Chondrocyte (in vitro differentiated cells): Measurements from ENCODE around the gene ITPR3. TPM values are rescaled to one million over a fixed set of nuclear protein-coding genes. Genes with fewer than 3 reads are reported as not detected.

Source experiments
- DNase-seq: peaks from one replicate; pipeline ENCODE4 v3.0.0; 2021; ENCODE audit warnings: mixed read lengths, low spot score
- H3K27ac Mint-ChIP-seq: one replicate; pipeline ENCODE4 v1.8.0; 2021; ENCODE audit warnings: mild to moderate bottlenecking, moderate library complexity, mixed read lengths; ENCODE audit not compliant: unreplicated experiment
- H3K27me3 Mint-ChIP-seq: 2 replicates; pipeline ENCODE4 v1.8.0; 2021; ENCODE audit warnings: low read depth, mixed read lengths
- H3K36me3 Mint-ChIP-seq: 2 replicates; pipeline ENCODE4 v1.8.0; 2021; ENCODE audit warnings: low read depth, mixed read lengths
- H3K4me1 Mint-ChIP-seq: 2 replicates; pipeline ENCODE4 v1.8.0; 2021; ENCODE audit warnings: low read depth, mild to moderate bottlenecking, mixed read lengths
- H3K4me3 Mint-ChIP-seq: one replicate; pipeline ENCODE4 v1.8.0; 2021; ENCODE audit warnings: mild to moderate bottlenecking, moderate library complexity, mixed read lengths; ENCODE audit not compliant: unreplicated experiment
- H3K9me3 Mint-ChIP-seq: 2 replicates; pipeline ENCODE4 v1.8.0; 2021; ENCODE audit warnings: low read depth, mixed read lengths
- CTCF ChIP-seq: fragments of 200-600 bp; sonication (generic); IDR thresholded peaks from 2 replicates; pipeline ENCODE4 v1.5.0; 2021; ENCODE audit warnings: antibody characterized with exemption, mild to moderate bottlenecking, moderate library complexity
- long read RNA-seq: library from polyadenylated mRNA; stranded (forward); transcript quantifications from one replicate; pipeline ENCODE4 v2.0.0, GENCODE V29; 2021
- total RNA-seq: library from RNA; stranded (reverse); gene quantifications from 3 replicates; pipeline ENCODE4 v1.2.1, GENCODE V29; 2021

ITPR3 gene
- total RNA-seq = 10.0 to 24.8 TPM (median 11.0 TPM) in 3 replicates
- long read RNA-seq, full-length matches to known transcripts = 1 of 7 reads
- long read RNA-seq, partial matches to known transcripts = 4 of 7 reads
- long read RNA-seq, other reads (novel, unspliced or antisense) = 2 of 7 reads

- no peak for DNase-seq
- no peaks in the 10 kb centered on the region for H3K36me3 Mint-ChIP-seq
- no peak for TF ChIP-seq CTCF
- H3K4me1 Mint-ChIP-seq = peaks cover 18% of the 10 kb centered on the region
- H3K27me3 Mint-ChIP-seq = no peaks in the 10 kb centered on the region
- H3K9me3 Mint-ChIP-seq = no peaks in the 10 kb centered on the region
- H3K27ac Mint-ChIP-seq = no peak within 1 kb of the TSS
- H3K4me3 Mint-ChIP-seq = peak within 1 kb of the TSS; percentile 85
These were observed at the start of gene ITPR3 for GRCh38 chr6:33620856-33621710. TSS of gene ITPR3 (plus strand) at chr6:33621322. CDS start at chr6:33621603, 281 bp downstream.

- Mint-ChIP-seq H3K27me3 (no peaks in the 10 kb centered on the region), H3K9me3 (no peaks in the 10 kb centered on the region), H3K27ac (peak overlapping the region; percentile 95), H3K36me3 (peaks cover 9% of the 10 kb centered on the region), H3K4me3 (peak overlapping the region; percentile 89), H3K4me1 (peaks cover 20% of the 10 kb centered on the region)
- no peak for TF ChIP-seq CTCF
- no peak for DNase-seq
These were observed 49.3 kb upstream of the ITPR3 start for GRCh38 chr6:33571637-33572316.

- H3K27ac Mint-ChIP-seq = no peak overlapping the region
- H3K36me3 Mint-ChIP-seq = peaks cover 9% of the 10 kb centered on the region
- no peaks in the 10 kb centered on the region for H3K27me3 Mint-ChIP-seq
- H3K4me3 Mint-ChIP-seq = no peak overlapping the region
- no peak for TF ChIP-seq CTCF
- DNase-seq = no peak
- peaks cover 35% of the 10 kb centered on the region for H3K4me1 Mint-ChIP-seq
- H3K9me3 Mint-ChIP-seq = no peaks in the 10 kb centered on the region
These were observed 45.9 kb upstream of the ITPR3 start for GRCh38 chr6:33575211-33575610.

GRCh38 chr6:33576668-33577067, 44.5 kb upstream of the ITPR3 start:
- H3K9me3 Mint-ChIP-seq = no peaks in the 10 kb centered on the region
- peaks cover 27% of the 10 kb centered on the region for H3K4me1 Mint-ChIP-seq
- H3K36me3 Mint-ChIP-seq = peaks cover 9% of the 10 kb centered on the region
- DNase-seq = no peak
- no peak overlapping the region for H3K27ac Mint-ChIP-seq
- H3K4me3 Mint-ChIP-seq = no peak overlapping the region
- no peak for TF ChIP-seq CTCF
- H3K27me3 Mint-ChIP-seq = no peaks in the 10 kb centered on the region

- no peak for DNase-seq
- Mint-ChIP-seq H3K36me3 (peaks cover 9% of the 10 kb centered on the region), H3K9me3 (no peaks in the 10 kb centered on the region), H3K4me3 (no peak overlapping the region), H3K27ac (no peak overlapping the region), H3K27me3 (no peaks in the 10 kb centered on the region), H3K4me1 (peaks cover 22% of the 10 kb centered on the region)
- TF ChIP-seq CTCF = no peak
These were observed 44.0 kb upstream of the ITPR3 start for GRCh38 chr6:33577106-33577535.
